NCI-H187 (cell line): Measurements from ENCODE around the gene TRAPPC5.

Source experiments
- DNase-seq, 2 experiments: peaks; one replicate each; lab custom pipeline; 2025; lab: John Stamatoyannopoulos, UW

Gene TRAPPC5

GRCh38 chr19:7676376-7676775, 4.3 kb upstream of the TRAPPC5 start:
- no peak for DNase-seq

- DNase-seq = no peak
These were observed 3.8 kb upstream of the TRAPPC5 start, which contains the start of gene MCEMP1 for GRCh38 chr19:7676854-7677253. TSS of gene MCEMP1 (plus strand) at chr19:7677090. CDS start at chr19:7677121, 31 bp downstream.

- no peak for DNase-seq
These were observed 2.8 kb upstream of the TRAPPC5 start for GRCh38 chr19:7677669-7678311.

- no peak for DNase-seq
These were observed 1.5 kb upstream of the TRAPPC5 start for GRCh38 chr19:7678971-7679751.

GRCh38 chr19:7679771-7680605, 645 bp upstream of the TRAPPC5 start:
- no peak for DNase-seq

- no peak for DNase-seq
These were observed 924 bp downstream of the TRAPPC5 start for GRCh38 chr19:7681340-7682174.

- DNase-seq = no peak
These were observed 1.7 kb downstream of the TRAPPC5 start for GRCh38 chr19:7682175-7682855.

GRCh38 chr19:7685546-7686445, 5.2 kb downstream of the TRAPPC5 start:
- DNase-seq = no peak

GRCh38 chr19:7687177-7687576, 6.5 kb downstream of the TRAPPC5 start:
- no peak for DNase-seq

GRCh38 chr19:7689165-7689564, 8.5 kb downstream of the TRAPPC5 start:
- no peak for DNase-seq

- DNase-seq = no peak
These were observed 10.2 kb downstream of the TRAPPC5 start for GRCh38 chr19:7690779-7691258.

- DNase-seq = no peak
These were observed 10.9 kb downstream of the TRAPPC5 start for GRCh38 chr19:7691497-7691896.

- DNase-seq = no peak
These were observed 11.9 kb downstream of the TRAPPC5 start for GRCh38 chr19:7692417-7693088.

- no peak for DNase-seq
These were observed 13.9 kb downstream of the TRAPPC5 start for GRCh38 chr19:7694499-7694898.

GRCh38 chr19:7697721-7698287, 17.2 kb downstream of the TRAPPC5 start:
- no peak for DNase-seq

- DNase-seq = no peak
These were observed 17.9 kb downstream of the TRAPPC5 start for GRCh38 chr19:7698583-7698982.

GRCh38 chr19:7699003-7699402, 18.4 kb downstream of the TRAPPC5 start:
- DNase-seq = no peak

GRCh38 chr19:7699417-7700401, 19.1 kb downstream of the TRAPPC5 start:
- DNase-seq = no peak
